GM12878 (cell line): ENCODE measurements around the gene NOS1AP. TPM values are rescaled to one million over a fixed set of nuclear protein-coding genes. Genes with fewer than 3 reads are reported as not detected.

Experiments
- ATAC-seq: fragments of 200-7000 bp; cut with Tn5 transposase; 3 replicates; pipeline ENCODE4 v1.9.1; 2020; ENCODE audit warnings: mild to moderate bottlenecking, moderate library complexity
- BruUV-seq: library from RNA; stranded (reverse); fragments of 400-500 nt; replicated peaks from 2 replicates; lab custom pipeline; 2021; lab: Mats Ljungman, UMichigan
- CTCF ChIA-PET: fragments of 300-600 bp; sonication (Branson Sonifier 250); formaldehyde crosslinking; extraction: SDS; loops from one replicate; lab custom pipeline; 2021; ENCODE audit warnings: inconsistent platforms; lab: Yijun Ruan, JAX
- POLR2A ChIA-PET: fragments of 350-600 bp; formaldehyde crosslinking; extraction: SDS; loops from one replicate; lab custom pipeline; 2021; ENCODE audit warnings: inconsistent platforms; lab: Charles Lee
- RAD21 ChIA-PET: fragments of 300-600 bp; sonication (Branson Sonifier 250); formaldehyde crosslinking; loops from one replicate; lab custom pipeline; 2023; ENCODE audit warnings: antibody characterized with exemption; ENCODE audit not compliant: unreplicated experiment; lab: Charles Lee
- SMC1A ChIA-PET: fragments of 300-600 bp; sonication (Branson Sonifier 250); formaldehyde crosslinking; loops from one replicate; lab custom pipeline; 2023; ENCODE audit not compliant: unreplicated experiment, uncharacterized antibody; lab: Charles Lee
- DNase-seq: peaks from one replicate; pipeline ENCODE4 v3.0.0-alpha.2; 2011; ENCODE audit warnings: low read depth, low spot score
- FAIRE-seq: peaks from 3 replicates; lab custom pipeline; 2011; peaks lifted over from hg19 to GRCh38; lab: Jason Lieb, UNC
- H2AFZ ChIP-seq: 2 replicates; pipeline ENCODE4 v1.6.0; 2011; ENCODE audit warnings: low read depth, low read length, control low read depth; ENCODE audit not compliant: control insufficient read depth
- H3K27ac ChIP-seq: 2 replicates; pipeline ENCODE4 v1.5.1; 2011; ENCODE audit warnings: control low read depth; ENCODE audit not compliant: control insufficient read depth, insufficient read depth
- H3K27me3 ChIP-seq, 2 experiments: replicated peaks in 1 of 2; 2 replicates each; pipeline versions ENCODE4 v1.6.0 to v1.6.1; 2011; ENCODE audit warnings: low read length in 1 of 2; ENCODE audit not compliant: control insufficient read depth in 2 of 2, insufficient read depth in 2 of 2
- H3K36me3 ChIP-seq, 2 experiments: 2 replicates each; pipeline ENCODE4 v1.5.1; 2011; ENCODE audit warnings: low read length in 1 of 2; ENCODE audit not compliant: control insufficient read depth in 2 of 2, insufficient read depth in 2 of 2
- H3K4me1 ChIP-seq: 2 replicates; pipeline ENCODE4 v1.6.1; 2011; ENCODE audit warnings: mild to moderate bottlenecking, low read length, moderate library complexity, mixed read lengths; ENCODE audit not compliant: control insufficient read depth, insufficient read depth
- H3K4me2 ChIP-seq: 2 replicates; pipeline ENCODE4 v1.6.0; 2011; ENCODE audit warnings: control low read depth; ENCODE audit not compliant: control insufficient read depth, insufficient read depth
- H3K4me3 ChIP-seq: fragments of 200-600 bp; sonication (generic); 2 replicates; pipeline ENCODE4 v1.5.1; 2016
- H3K79me2 ChIP-seq: 2 replicates; pipeline ENCODE4 v1.6.0; 2011; ENCODE audit warnings: low read length; ENCODE audit not compliant: control insufficient read depth, insufficient read depth
- H3K9ac ChIP-seq: 2 replicates; pipeline ENCODE4 v1.8.0; 2011; ENCODE audit warnings: low read length, control low read depth, mixed read lengths; ENCODE audit not compliant: control insufficient read depth, insufficient read depth
- H3K9me3 ChIP-seq: replicated peaks from 3 replicates; pipeline ENCODE4 v1.5.1; 2011; ENCODE audit warnings: mild to moderate bottlenecking, low read length; ENCODE audit not compliant: control insufficient read depth, insufficient read depth
- H4K20me1 ChIP-seq: 2 replicates; pipeline ENCODE4 v1.6.0; 2011; ENCODE audit not compliant: control insufficient read depth, insufficient read depth
- CBX3 ChIP-seq: fragments of 200-600 bp; sonication (generic); IDR thresholded peaks from 2 replicates; pipeline ENCODE4 v1.6.1; 2016; ENCODE audit warnings: low read depth, borderline replicate concordance
- EGR1 ChIP-seq, 2 experiments: IDR thresholded peaks; 1 replicate in 1 of 2; 2 replicates in 1 of 2; pipeline ENCODE4 v1.6.1; 2011 to 2012; ENCODE audit warnings: low read depth in 2 of 2, low read length in 2 of 2, borderline replicate concordance in 1 of 2, mild to moderate bottlenecking in 1 of 2, moderate library complexity in 1 of 2
- GATAD2B ChIP-seq: fragments of 450-650 bp; conservative IDR thresholded peaks from 2 replicates; pipeline ENCODE4 v1.6.1; 2017; ENCODE audit warnings: low read depth, mild to moderate bottlenecking, moderate library complexity
- MEF2A ChIP-seq: IDR thresholded peaks from 2 replicates; pipeline ENCODE4 v1.6.1; 2011; ENCODE audit warnings: low read depth, mild to moderate bottlenecking, low read length, moderate library complexity; ENCODE audit not compliant: insufficient read depth
- NBN ChIP-seq: fragments of 450-650 bp; IDR thresholded peaks from 2 replicates; pipeline ENCODE4 v1.6.1; 2016
- STAT3 ChIP-seq: IDR thresholded peaks from 2 replicates; pipeline ENCODE4 v1.6.1; 2011; ENCODE audit warnings: low read depth, low read length, improper control_type of control experiment
- TCF7 ChIP-seq: IDR thresholded peaks from 2 replicates; pipeline ENCODE4 v1.6.1; 2014; ENCODE audit warnings: antibody characterized with exemption, borderline replicate concordance
- ZNF384 ChIP-seq: IDR thresholded peaks from 2 replicates; pipeline ENCODE4 v1.6.1; 2012; ENCODE audit warnings: low read depth, mild to moderate bottlenecking, low read length, improper control_type of control experiment, borderline replicate concordance
- WGBS: methylation state at CpG from one replicate; pipeline ENCODE4 v1.1.6; 2016; ENCODE audit warnings: low lambda C conversion rate; ENCODE audit not compliant: insufficient replicate concordance, insufficient coverage; ENCODE audit errors: missing lambda C conversion rate; 5-methylcytosine and 5-hydroxymethylcytosine counted together
- in situ Hi-C: fragments of 300-500 bp; cut with MboI; formaldehyde crosslinking; loops from 9 replicates; pipeline ENCODE4 v1.14.3; 2018; ENCODE audit warnings: mixed read lengths
- intact Hi-C: fragments of 100-400 bp; cut with micrococcal nuclease; formaldehyde crosslinking; loops from one replicate; pipeline ENCODE4 v1.14.2; 2022; ENCODE audit not compliant: unreplicated experiment
- polyA plus RNA-seq, 11 experiments: library from polyadenylated mRNA; depleted of rRNA in 4 of 11; unstranded in 6 of 11; stranded (reverse) in 5 of 11; fragments of >200 nt; fragmentation: Nextera tagmentation in 4 of 11; fragmentation: Illumina TruSeq in 1 of 11; extraction: Ambion mirVana in 4 of 11; extraction: Trizol in 1 of 11; gene quantifications; 1 replicate in 1 of 11; 2 replicates in 10 of 11; pipeline versions ENCODE4 v1.2.1 to v1.2.3, GENCODE V29; 2011 to 2016; ENCODE audit warnings: inconsistent platforms in 2 of 11, missing spikeins in 2 of 11, low read depth in 1 of 11
- total RNA-seq, 4 experiments: library from RNA; depleted of rRNA in 3 of 4; stranded (reverse); fragments of >200 nt in 3 of 4; fragmentation: Illumina TruSeq in 1 of 4; extraction: Trizol in 1 of 4; gene quantifications; 2 replicates each; pipeline versions ENCODE4 v1.2.1 to v1.2.3, GENCODE V29; 2013 to 2021
- TF ChIP-seq, protein P1 (sequence below): fragments of 450-650 bp; formaldehyde crosslinking; IDR thresholded peaks from 2 replicates; pipeline ENCODE4 v1.4.0; 2020; ENCODE audit warnings: mild to moderate bottlenecking, moderate library complexity
- TF ChIP-seq, protein P2 (sequence below): fragments of 450-650 bp; conservative IDR thresholded peaks from 2 replicates; pipeline ENCODE4 v1.6.1; 2017; ENCODE audit warnings: mild to moderate bottlenecking, moderate library complexity
- TF ChIP-seq, protein P3 (sequence below): IDR thresholded peaks from 2 replicates; pipeline ENCODE4 v1.6.1; 2011; ENCODE audit warnings: low read depth, mild to moderate bottlenecking, low read length, moderate library complexity, borderline replicate concordance; ENCODE audit errors: extremely low read depth
- TF ChIP-seq, protein P4 (sequence below): IDR thresholded peaks from 2 replicates; pipeline ENCODE4 v1.6.1; 2011; ENCODE audit warnings: borderline replicate concordance, low read depth, mild to moderate bottlenecking, moderate library complexity, low read length; ENCODE audit not compliant: insufficient read depth, poor library complexity, severe bottlenecking

Gene NOS1AP
- total and polyA plus RNA-seq, 10 of the 15 experiments (the other 5 are each of a cell fraction or from before 2014, with no cell fraction given), result 0.03 to 0.15 TPM; not detected in 8

DNA sequence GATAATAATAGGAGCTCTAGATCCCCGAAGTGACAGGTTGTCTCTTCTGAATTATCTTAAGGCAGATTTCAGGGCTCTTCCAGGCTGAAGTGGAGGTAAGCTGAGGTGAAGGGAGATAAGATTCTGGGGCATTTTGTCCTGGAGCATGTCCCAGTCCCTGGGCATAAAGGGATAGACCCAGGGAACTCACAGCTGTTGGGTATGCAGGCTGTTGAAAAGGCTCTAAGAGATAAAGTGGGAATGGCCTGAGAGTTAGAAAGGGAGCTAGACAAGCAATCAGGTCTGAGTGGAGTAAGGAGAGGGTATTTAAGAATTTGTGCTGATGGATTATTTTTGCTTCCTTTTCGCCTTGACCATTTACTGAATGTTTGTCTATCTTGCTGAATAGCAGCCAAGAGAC lies 123.7 kb downstream of the NOS1AP start:
- DNase-seq (no peak), FAIRE-seq (no peak), ATAC-seq (no peak)
- ChIA-PET RAD21 (no interaction called here), CTCF (interaction anchor here (1.2 kb wide), 1 partner anchor 8 kb away, joined by 3 read pairs; no protein-coding TSS in a partner anchor), POLR2A (no interaction called here), SMC1A (interaction anchor here (1.2 kb wide), 1 partner anchor 50 kb away, joined by 3 read pairs; no protein-coding TSS in a partner anchor)
- intact Hi-C loops, result no loop called here
- Histone ChIP-seq H3K27me3 (no peaks in the 10 kb centered on the region; a peak in 1 of 4 replicates), H3K4me2 (no peak overlapping the region), H2AFZ (no peak overlapping the region), H3K9ac (no peak overlapping the region), H3K27ac (no peak overlapping the region), H4K20me1 (no peaks in the 10 kb centered on the region), H3K79me2 (no peaks in the 10 kb centered on the region), H3K4me3 (no peak overlapping the region), H3K4me1 (no peaks in the 10 kb centered on the region), H3K36me3 (no peaks in the 10 kb centered on the region), H3K9me3 (no peaks in the 10 kb centered on the region)
- 0% methylated on average over 2 of the region's 2 CpGs for WGBS
- TF ChIP-seq ZNF384, result no peak
- no peak for TF ChIP-seq EGR1 (IDR thresholded peaks at IDR 0.05; ENCODE audit: borderline replicate concordance in 1 of 2, low read depth in 2 of 2, low read length in 2 of 2)
- no peak for TF ChIP-seq TCF7
- no peak for TF ChIP-seq CBX3
- TF ChIP-seq, protein P1, sequence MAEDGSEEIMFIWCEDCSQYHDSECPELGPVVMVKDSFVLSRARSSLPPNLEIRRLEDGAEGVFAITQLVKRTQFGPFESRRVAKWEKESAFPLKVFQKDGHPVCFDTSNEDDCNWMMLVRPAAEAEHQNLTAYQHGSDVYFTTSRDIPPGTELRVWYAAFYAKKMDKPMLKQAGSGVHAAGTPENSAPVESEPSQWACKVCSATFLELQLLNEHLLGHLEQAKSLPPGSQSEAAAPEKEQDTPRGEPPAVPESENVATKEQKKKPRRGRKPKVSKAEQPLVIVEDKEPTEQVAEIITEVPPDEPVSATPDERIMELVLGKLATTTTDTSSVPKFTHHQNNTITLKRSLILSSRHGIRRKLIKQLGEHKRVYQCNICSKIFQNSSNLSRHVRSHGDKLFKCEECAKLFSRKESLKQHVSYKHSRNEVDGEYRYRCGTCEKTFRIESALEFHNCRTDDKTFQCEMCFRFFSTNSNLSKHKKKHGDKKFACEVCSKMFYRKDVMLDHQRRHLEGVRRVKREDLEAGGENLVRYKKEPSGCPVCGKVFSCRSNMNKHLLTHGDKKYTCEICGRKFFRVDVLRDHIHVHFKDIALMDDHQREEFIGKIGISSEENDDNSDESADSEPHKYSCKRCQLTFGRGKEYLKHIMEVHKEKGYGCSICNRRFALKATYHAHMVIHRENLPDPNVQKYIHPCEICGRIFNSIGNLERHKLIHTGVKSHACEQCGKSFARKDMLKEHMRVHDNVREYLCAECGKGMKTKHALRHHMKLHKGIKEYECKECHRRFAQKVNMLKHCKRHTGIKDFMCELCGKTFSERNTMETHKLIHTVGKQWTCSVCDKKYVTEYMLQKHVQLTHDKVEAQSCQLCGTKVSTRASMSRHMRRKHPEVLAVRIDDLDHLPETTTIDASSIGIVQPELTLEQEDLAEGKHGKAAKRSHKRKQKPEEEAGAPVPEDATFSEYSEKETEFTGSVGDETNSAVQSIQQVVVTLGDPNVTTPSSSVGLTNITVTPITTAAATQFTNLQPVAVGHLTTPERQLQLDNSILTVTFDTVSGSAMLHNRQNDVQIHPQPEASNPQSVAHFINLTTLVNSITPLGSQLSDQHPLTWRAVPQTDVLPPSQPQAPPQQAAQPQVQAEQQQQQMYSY (CRISPR knock-in tag), result no peak
- no peak for TF ChIP-seq GATAD2B
- TF ChIP-seq STAT3, result no peak
- TF ChIP-seq MEF2A, result no peak
- TF ChIP-seq, protein P2, sequence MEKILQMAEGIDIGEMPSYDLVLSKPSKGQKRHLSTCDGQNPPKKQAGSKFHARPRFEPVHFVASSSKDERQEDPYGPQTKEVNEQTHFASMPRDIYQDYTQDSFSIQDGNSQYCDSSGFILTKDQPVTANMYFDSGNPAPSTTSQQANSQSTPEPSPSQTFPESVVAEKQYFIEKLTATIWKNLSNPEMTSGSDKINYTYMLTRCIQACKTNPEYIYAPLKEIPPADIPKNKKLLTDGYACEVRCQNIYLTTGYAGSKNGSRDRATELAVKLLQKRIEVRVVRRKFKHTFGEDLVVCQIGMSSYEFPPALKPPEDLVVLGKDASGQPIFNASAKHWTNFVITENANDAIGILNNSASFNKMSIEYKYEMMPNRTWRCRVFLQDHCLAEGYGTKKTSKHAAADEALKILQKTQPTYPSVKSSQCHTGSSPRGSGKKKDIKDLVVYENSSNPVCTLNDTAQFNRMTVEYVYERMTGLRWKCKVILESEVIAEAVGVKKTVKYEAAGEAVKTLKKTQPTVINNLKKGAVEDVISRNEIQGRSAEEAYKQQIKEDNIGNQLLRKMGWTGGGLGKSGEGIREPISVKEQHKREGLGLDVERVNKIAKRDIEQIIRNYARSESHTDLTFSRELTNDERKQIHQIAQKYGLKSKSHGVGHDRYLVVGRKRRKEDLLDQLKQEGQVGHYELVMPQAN, result no peak
- TF ChIP-seq NBN, result no peak
- TF ChIP-seq, protein P3, sequence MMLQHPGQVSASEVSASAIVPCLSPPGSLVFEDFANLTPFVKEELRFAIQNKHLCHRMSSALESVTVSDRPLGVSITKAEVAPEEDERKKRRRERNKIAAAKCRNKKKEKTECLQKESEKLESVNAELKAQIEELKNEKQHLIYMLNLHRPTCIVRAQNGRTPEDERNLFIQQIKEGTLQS, result no peak
- TF ChIP-seq, protein P4, sequence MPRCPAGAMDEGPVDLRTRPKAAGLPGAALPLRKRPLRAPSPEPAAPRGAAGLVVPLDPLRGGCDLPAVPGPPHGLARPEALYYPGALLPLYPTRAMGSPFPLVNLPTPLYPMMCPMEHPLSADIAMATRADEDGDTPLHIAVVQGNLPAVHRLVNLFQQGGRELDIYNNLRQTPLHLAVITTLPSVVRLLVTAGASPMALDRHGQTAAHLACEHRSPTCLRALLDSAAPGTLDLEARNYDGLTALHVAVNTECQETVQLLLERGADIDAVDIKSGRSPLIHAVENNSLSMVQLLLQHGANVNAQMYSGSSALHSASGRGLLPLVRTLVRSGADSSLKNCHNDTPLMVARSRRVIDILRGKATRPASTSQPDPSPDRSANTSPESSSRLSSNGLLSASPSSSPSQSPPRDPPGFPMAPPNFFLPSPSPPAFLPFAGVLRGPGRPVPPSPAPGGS, result no peak
- no TSS peak for BruUV-seq
- in situ Hi-C loops, result no loop called here
